A549 (cell line): Measurements from ENCODE around the gene DRC7. TPM values are rescaled to one million over a fixed set of nuclear protein-coding genes. Genes with fewer than 3 reads are reported as not detected.

ENCODE experiments used
- ATAC-seq, 2 experiments: fragments of 200-7000 bp in 1 of 2; fragments of >200 bp in 1 of 2; cut with Nextera tagmentation in 1 of 2; cut with Tn5 transposase in 1 of 2; 3 replicates each; pipeline versions ENCODE4 v1.8.0 to v1.9.1; 2018 to 2020; ENCODE audit warnings: mild to moderate bottlenecking in 1 of 2, moderate library complexity in 1 of 2
- CTCF ChIA-PET: fragments of 300-600 bp; sonication (Branson Sonifier 250); formaldehyde crosslinking; extraction: SDS; loops from one replicate; lab custom pipeline; 2021; ENCODE audit warnings: antibody characterized with exemption, inconsistent platforms; lab: Yijun Ruan, JAX
- POLR2A ChIA-PET: fragments of 350-600 bp; formaldehyde crosslinking; extraction: SDS; loops from one replicate; lab custom pipeline; 2021; ENCODE audit warnings: antibody characterized with exemption, inconsistent platforms; lab: Yijun Ruan, JAX
- DNase-seq, 2 experiments: peaks; one replicate each; pipeline versions ENCODE4 v3.0.0 to v3.0.0-alpha.2; 2011 to 2016; ENCODE audit warnings: low read depth in 1 of 2, low spot score in 1 of 2
- FAIRE-seq: peaks from 2 replicates; lab custom pipeline; 2011; peaks lifted over from hg19 to GRCh38; lab: Jason Lieb, UNC
- H3K27ac ChIP-seq, 2 experiments: fragments of >200 bp; sonication (Bioruptor Twin); formaldehyde crosslinking; 3 replicates each; pipeline ENCODE4 v1.5.1; 2016 to 2017
- H3K4me1 ChIP-seq: fragments of >200 bp; sonication (Bioruptor Twin); formaldehyde crosslinking; 3 replicates; pipeline ENCODE4 v1.6.1; 2016
- H3K4me2 ChIP-seq: fragments of >200 bp; sonication (Bioruptor Twin); formaldehyde crosslinking; 3 replicates; pipeline ENCODE4 v1.6.1; 2016
- H3K4me3 ChIP-seq: fragments of >200 bp; sonication (Bioruptor Twin); formaldehyde crosslinking; 3 replicates; pipeline ENCODE4 v1.5.1; 2016
- H3K9me3 ChIP-seq: fragments of >200 bp; sonication (Bioruptor Twin); formaldehyde crosslinking; 3 replicates; pipeline ENCODE4 v1.6.1; 2016
- BHLHE40 ChIP-seq: IDR thresholded peaks from 2 replicates; pipeline ENCODE4 v1.6.1; 2012; ENCODE audit warnings: low read depth, low read length, inconsistent platforms
- CEBPB ChIP-seq, 2 experiments: fragments of >200 bp in 1 of 2; sonication (Bioruptor Twin) in 1 of 2; formaldehyde crosslinking in 1 of 2; IDR thresholded peaks; 2 replicates each; pipeline ENCODE4 v1.6.1; 2012 to 2016
- E2F6 ChIP-seq: IDR thresholded peaks from 2 replicates; pipeline ENCODE4 v1.6.1; 2012; ENCODE audit warnings: low read depth, borderline replicate concordance
- FOSB ChIP-seq: fragments of 250-450 bp; sonication (Bioruptor Pico); IDR thresholded peaks from 2 replicates; pipeline ENCODE4 v1.5.0; 2020; ENCODE audit warnings: mild to moderate bottlenecking, moderate library complexity
- FOSL2 ChIP-seq, 2 experiments: fragments of 450-650 bp in 1 of 2; fragments of >200 bp in 1 of 2; sonication (Bioruptor Twin) in 1 of 2; formaldehyde crosslinking; IDR thresholded peaks; 2 replicates each; pipeline versions ENCODE4 v1.5.0 to v1.6.1; 2016 to 2020; ENCODE audit warnings: mild to moderate bottlenecking in 1 of 2, moderate library complexity in 1 of 2
- HDAC2 ChIP-seq: fragments of 200-600 bp; sonication (generic); IDR thresholded peaks from 2 replicates; pipeline ENCODE4 v1.6.1; 2016
- KDM5A ChIP-seq: fragments of 200-600 bp; sonication (generic); IDR thresholded peaks from 2 replicates; pipeline ENCODE4 v1.6.1; 2016; ENCODE audit warnings: antibody characterized with exemption, mild to moderate bottlenecking
- MAX ChIP-seq: IDR thresholded peaks from 2 replicates; pipeline ENCODE4 v1.6.1; 2012
- MAZ ChIP-seq: fragments of 150-350 bp; IDR thresholded peaks from 2 replicates; pipeline ENCODE4 v1.6.1; 2014; ENCODE audit warnings: antibody characterized with exemption, low read depth, low read length, borderline replicate concordance
- PBX3 ChIP-seq: IDR thresholded peaks from 2 replicates; pipeline ENCODE4 v1.6.1; 2012
- POLR2A ChIP-seq: IDR thresholded peaks from 2 replicates; pipeline ENCODE4 v1.6.1; 2012; ENCODE audit warnings: mild to moderate bottlenecking, low read length
- TFCP2L1 ChIP-seq: fragments of 250-450 bp; sonication (Bioruptor Pico); IDR thresholded peaks from 2 replicates; pipeline ENCODE4 v1.5.0; 2021; ENCODE audit warnings: mild to moderate bottlenecking
- USF2 ChIP-seq: fragments of 450-650 bp; IDR thresholded peaks from 2 replicates; pipeline ENCODE4 v1.6.1; 2014; ENCODE audit warnings: antibody characterized with exemption
- ZC3H11A ChIP-seq: fragments of 450-650 bp; IDR thresholded peaks from 2 replicates; pipeline ENCODE4 v1.6.1; 2014; ENCODE audit warnings: antibody characterized with exemption, mild to moderate bottlenecking
- ZFP36 ChIP-seq: fragments of 450-650 bp; IDR thresholded peaks from 2 replicates; pipeline ENCODE4 v1.6.1; 2014; ENCODE audit warnings: borderline replicate concordance; ENCODE audit not compliant: partially characterized antibody
- ZNF302 ChIP-seq: fragments of 250-450 bp; sonication (Bioruptor Pico); IDR thresholded peaks from 2 replicates; pipeline ENCODE4 v1.9.0; 2021; ENCODE audit warnings: inconsistent platforms, mild to moderate bottlenecking, moderate library complexity
- WGBS: methylation state at CpG from one replicate; pipeline ENCODE4 v1.1.6; 2017; ENCODE audit errors: missing lambda C conversion rate; 5-methylcytosine and 5-hydroxymethylcytosine counted together
- polyA plus RNA-seq, 4 experiments: library from polyadenylated mRNA; depleted of rRNA in 3 of 4; stranded (reverse); fragments of >200 nt; fragmentation: RNase III in 1 of 4; extraction: RNeasy Plus Mini Kit Qiagen cat#74134 plus additional on column Dnase treatment in 1 of 4; gene quantifications; 2 replicates in 3 of 4; 3 replicates in 1 of 4; pipeline ENCODE4 v1.2.3, GENCODE V29; 2011 to 2017

DRC7 gene
- polyA plus RNA-seq, 2 of the 4 experiments (the other 2 are of a cell fraction), result 0.10 to 0.28 TPM

- Histone ChIP-seq H3K4me1 (peaks cover 31% of the 10 kb centered on the region), H3K9me3 (no peaks in the 10 kb centered on the region), H3K4me2 (no peak overlapping the region), H3K27ac (peak overlapping the region in 1 of 2 experiments; percentile 33; a peak in 1 of 6 replicates), H3K4me3 (no peak overlapping the region)
- ChIA-PET CTCF (interaction anchor here (0.9 to 2.5 kb wide), 7 partner anchors 13 to 153 kb away, joined by 3 to 14 read pairs (median 4); no protein-coding TSS in a partner anchor), POLR2A (no interaction called here)
- WGBS, result 50% methylated on average over 3 of the region's 3 CpGs
- TF ChIP-seq MAX, result no peak
- TF ChIP-seq FOSB, result no peak
- TF ChIP-seq MAZ, result no peak
- no peak for TF ChIP-seq KDM5A
- no peak for TF ChIP-seq HDAC2
- DNase-seq (no peak), ATAC-seq (no peak), FAIRE-seq (no peak)
Observed at GRCh38 chr16:57672416-57672815, 22.2 kb upstream of the DRC7 start.

GRCh38 chr16:57672824-57673223 lies 21.8 kb upstream of the DRC7 start:
- H3K4me2 ChIP-seq, result no peak overlapping the region
- WGBS, result 80% methylated on average over 2 of the region's 2 CpGs
- no peaks in the 10 kb centered on the region for H3K9me3 ChIP-seq
- H3K4me1 ChIP-seq, result peaks cover 31% of the 10 kb centered on the region
- H3K27ac ChIP-seq, result peak overlapping the region in 1 of 2 experiments; percentile 33; a peak in 2 of 6 replicates
- ATAC-seq (no peak), DNase-seq (no peak), FAIRE-seq (no peak)
- TF ChIP-seq FOSL2 (IDR thresholded peaks at IDR 0.05) (no peak), FOSL2 (CRISPR knock-in tag; IDR thresholded peaks at IDR 0.05) (no peak), ZFP36 (peak; percentile 72)
- CTCF ChIA-PET, result interaction anchor here (0.9 to 2.5 kb wide), 6 partner anchors 12 to 153 kb away, joined by 3 to 14 read pairs (median 5); no protein-coding TSS in a partner anchor
- no peak overlapping the region for H3K4me3 ChIP-seq
- POLR2A ChIA-PET, result no interaction called here

- Histone ChIP-seq H3K4me3 (no peak overlapping the region), H3K4me1 (peaks cover 35% of the 10 kb centered on the region), H3K27ac (peak overlapping the region; percentile 55 to 76), H3K4me2 (peak overlapping the region; percentile 57), H3K9me3 (no peaks in the 10 kb centered on the region)
- POLR2A ChIA-PET, result no interaction called here
- ATAC-seq (peak; percentile 51 to 66; a peak in 5 of 6 replicates), DNase-seq (peak in 1 of 2 experiments; percentile 66), FAIRE-seq (no peak)
- TF ChIP-seq E2F6, result 0 out of 2 replicates have a peak, but pooled peaks have one; percentile 24
- no peak for TF ChIP-seq ZC3H11A
- TF ChIP-seq TFCP2L1, result no peak
- no peak for TF ChIP-seq ZFP36
- TF ChIP-seq FOSL2 (IDR thresholded peaks at IDR 0.05), result no peak
- 0 out of 2 replicates have a peak, but pooled peaks have one; percentile 12 for TF ChIP-seq FOSL2 (CRISPR knock-in tag; IDR thresholded peaks at IDR 0.05)
- peak; percentile 58 to 70; a peak in 3 of 4 replicates for TF ChIP-seq CEBPB (IDR thresholded peaks at IDR 0.05)
- TF ChIP-seq BHLHE40, result no peak
- CTCF ChIA-PET, result interaction anchor here (0.7 to 3.1 kb wide), 7 partner anchors 10 to 345 kb away, joined by 3 to 17 read pairs (median 3); no protein-coding TSS in a partner anchor
- WGBS, result 51% methylated on average over 12 of the region's 12 CpGs
Observed at GRCh38 chr16:57675741-57676551, 18.7 kb upstream of the DRC7 start.

GRCh38 chr16:57676553-57677085 lies 18.0 kb upstream of the DRC7 start:
- Histone ChIP-seq H3K9me3 (no peaks in the 10 kb centered on the region), H3K4me3 (no peak overlapping the region), H3K4me1 (peaks cover 35% of the 10 kb centered on the region), H3K4me2 (peak overlapping the region; percentile 57), H3K27ac (peak overlapping the region; percentile 55 to 76)
- TF ChIP-seq ZNF302 (CRISPR knock-in tag) (no peak), POLR2A (no peak), BHLHE40 (no peak), USF2 (no peak), PBX3 (no peak)
- ChIA-PET CTCF (interaction anchor here (1.1 to 3.1 kb wide), 8 partner anchors 9 to 157 kb away, joined by 3 to 17 read pairs (median 4); partner anchors contain the start of gene ADGRG3), POLR2A (interaction anchor here (0.5 kb wide), 1 partner anchor 333 kb away, joined by 3 read pairs; no protein-coding TSS in a partner anchor)
- FAIRE-seq (no peak), DNase-seq (peak in 1 of 2 experiments; percentile 62), ATAC-seq (peak; percentile 17 to 76; a peak in 4 of 6 replicates)
- 47% methylated on average over 4 of the region's 4 CpGs for WGBS
